Astrocyte of the hippocampus (primary cell): ENCODE data around the gene GSN.
"Not testable (repeated sequence)": the region's sequence is repeated elsewhere in the genome, so short reads cannot be mapped to it uniquely, and the experiment has no call there.

Experiments used
- DNase-seq: peaks from one replicate; pipeline ENCODE4 v3.0.0; 2011; ENCODE audit warnings: low read depth, low spot score

The GSN gene

DNA sequence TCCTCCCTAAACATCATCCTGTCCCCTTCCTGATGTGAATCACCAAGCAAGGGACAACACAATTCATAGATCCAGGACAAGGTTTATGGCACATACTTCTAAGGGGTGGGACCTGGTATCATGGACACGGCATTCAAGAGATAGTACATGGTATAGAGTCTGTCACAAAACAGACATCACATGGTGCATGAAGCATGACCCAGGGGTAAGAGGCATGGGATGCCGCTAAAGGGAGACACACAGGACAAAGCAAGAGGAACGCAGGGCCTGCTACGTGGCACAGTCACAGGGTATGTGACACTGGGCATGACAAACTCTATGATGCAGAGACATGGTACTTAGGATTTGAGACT lies 20.7 kb downstream of the GSN start:
- no peak for DNase-seq

DNA sequence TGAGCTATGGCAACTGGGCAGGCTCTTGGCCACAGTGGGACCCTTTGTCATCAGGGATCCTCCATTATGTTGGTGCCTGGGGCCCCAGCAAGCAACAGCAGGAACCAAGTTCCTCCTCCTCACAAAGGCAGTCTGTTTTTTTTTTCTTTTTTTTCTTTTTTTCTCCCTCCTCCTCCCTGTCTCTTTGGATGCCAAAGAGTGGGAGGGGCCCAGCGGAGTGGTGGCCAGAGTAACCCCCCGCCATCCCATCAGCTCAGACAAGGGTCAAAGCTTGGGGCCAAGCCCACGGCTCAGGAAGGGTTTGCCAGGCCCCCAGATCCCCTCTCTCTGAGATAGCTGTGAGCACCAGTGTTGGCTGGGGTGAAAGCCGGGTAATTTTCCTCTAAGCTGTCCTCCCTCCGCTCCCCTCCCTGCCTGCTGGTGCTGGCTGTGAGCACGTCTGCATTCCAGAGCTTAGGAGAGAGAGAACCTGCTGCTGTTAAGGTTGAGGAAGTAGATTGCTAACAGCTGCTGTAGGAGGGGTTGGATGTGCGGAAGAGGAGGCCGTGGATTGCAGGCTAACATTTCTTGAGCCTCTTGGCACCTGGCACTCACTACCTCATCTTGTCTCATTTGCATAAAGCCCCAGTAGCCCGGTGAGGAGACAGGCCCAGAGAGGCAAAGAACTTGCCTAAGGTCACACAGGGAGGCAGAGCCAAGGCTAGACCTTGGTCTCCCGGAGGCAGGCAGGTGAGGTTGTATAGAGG lies 21.2 kb downstream of the GSN start:
- DNase-seq = peak; percentile 86

DNA sequence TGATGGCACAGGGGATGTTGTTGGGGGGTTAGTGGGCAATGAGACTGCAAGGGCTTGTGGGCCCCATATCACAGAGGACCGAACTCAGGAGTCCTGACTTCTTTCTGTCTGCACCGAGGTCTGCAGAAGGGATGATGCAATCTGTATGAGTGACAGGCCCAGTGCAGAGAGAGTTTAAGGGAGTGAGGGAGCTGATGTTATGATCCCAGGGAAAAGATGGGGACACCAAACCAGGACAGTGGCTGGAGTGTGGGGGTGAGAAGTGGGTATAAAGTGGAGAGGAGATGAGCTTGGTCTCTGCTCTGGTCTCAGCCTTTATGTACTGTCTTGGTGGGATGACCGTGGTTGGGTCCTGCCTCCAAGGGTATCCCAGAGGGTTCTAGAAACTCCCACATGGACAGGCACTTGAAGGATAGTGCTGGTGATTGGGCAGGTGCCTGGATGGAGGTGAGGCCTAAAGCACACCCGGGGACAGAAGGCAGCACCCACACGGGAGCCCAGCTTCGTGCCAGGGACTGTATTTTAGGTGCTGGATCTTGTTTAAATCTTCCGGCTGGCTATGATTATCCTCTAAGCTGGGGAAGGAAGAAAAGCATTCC lies 21.9 kb downstream of the GSN start:
- no peak for DNase-seq

DNA sequence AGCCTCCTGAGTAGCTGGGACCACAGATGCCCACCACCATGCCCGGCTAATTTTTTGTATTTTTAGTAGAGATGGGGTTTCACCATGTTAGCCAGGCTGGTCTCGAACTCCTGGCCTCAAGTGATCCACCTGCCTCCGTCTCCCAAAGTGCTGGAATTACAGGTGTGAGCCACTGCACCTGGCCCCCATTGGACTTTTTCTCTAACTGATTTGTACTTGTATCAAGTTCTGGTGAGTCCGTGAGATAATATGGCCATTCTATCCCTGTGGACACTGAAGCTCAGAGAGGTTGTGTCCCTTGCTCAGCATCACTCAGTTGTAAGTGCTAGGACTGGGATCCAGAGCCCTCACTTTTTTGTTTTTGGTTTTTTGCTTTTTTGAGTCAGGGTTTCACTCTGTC lies 23.6 kb downstream of the GSN start:
- not testable (repeated sequence) for DNase-seq

DNA sequence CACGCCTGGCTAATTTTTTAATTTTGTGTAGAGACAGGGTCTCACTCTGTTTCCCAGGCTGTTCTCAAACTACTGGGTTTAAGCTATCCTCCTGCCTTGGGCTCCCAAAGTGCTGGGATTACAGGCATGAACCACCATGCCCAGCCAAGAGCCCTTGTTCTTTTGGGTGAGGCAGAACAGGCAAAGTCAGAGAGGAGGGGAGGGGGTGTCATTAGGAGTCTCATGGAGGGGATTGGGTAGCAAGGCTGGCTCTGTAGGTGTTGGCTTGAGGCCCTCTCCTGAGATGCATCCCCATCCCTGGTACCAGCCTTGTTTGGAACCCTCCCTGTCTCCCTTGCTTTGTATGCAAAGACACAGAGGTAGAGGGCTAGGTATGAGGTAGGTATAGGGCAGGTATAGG lies 24.1 kb downstream of the GSN start:
- no peak for DNase-seq

DNA sequence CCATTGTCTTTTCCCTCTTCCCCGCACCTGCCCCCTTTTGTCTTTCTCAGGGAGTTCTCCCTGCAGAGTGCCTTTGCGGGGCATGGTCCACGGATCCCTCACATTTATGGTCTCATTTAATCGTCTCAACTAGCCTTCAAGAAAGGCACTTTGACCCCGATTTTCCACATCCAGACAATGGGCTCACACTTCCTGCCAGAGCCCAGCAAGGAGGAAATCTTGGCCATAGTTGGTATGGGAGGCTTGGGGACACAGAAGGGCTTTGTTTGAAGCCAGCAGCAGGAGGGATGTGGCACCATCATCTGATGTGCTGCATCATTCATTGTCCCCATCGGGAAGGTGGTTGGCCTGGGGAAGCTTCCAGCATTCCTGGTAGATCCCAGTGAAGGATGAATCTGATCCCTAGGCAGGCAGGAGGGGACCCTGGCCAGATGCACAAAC lies 24.9 kb downstream of the GSN start:
- no peak for DNase-seq

DNA sequence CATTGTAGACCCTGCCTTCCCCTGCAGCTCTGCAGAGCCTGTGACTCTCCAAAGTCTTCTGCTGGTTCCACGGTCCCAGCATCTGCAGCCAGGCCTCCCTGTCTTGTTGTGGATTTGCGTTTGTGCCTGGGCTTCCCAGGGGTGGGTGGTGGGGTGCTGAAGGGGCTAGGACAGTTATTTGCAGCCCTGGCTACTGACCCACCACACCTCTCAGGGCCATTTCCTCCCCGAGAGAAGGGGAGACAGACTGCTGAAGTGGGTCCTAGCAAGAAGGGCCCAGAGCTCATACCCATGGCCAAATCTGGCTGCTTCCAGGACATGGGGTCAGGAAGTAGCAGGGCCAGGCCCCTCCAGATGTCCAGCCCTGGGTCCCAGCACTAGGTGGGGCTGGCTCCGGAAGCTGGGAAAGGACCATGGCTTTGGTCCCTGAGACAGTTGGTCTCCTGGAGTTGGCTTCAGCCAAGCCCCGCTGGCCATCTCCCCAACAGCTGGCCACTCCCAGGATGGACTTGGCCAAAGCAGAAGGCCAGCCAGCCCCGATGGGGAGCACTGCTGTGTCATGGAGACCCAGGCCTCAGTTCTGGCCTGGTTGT lies 26.3 kb downstream of the GSN start:
- DNase-seq = no peak

DNA sequence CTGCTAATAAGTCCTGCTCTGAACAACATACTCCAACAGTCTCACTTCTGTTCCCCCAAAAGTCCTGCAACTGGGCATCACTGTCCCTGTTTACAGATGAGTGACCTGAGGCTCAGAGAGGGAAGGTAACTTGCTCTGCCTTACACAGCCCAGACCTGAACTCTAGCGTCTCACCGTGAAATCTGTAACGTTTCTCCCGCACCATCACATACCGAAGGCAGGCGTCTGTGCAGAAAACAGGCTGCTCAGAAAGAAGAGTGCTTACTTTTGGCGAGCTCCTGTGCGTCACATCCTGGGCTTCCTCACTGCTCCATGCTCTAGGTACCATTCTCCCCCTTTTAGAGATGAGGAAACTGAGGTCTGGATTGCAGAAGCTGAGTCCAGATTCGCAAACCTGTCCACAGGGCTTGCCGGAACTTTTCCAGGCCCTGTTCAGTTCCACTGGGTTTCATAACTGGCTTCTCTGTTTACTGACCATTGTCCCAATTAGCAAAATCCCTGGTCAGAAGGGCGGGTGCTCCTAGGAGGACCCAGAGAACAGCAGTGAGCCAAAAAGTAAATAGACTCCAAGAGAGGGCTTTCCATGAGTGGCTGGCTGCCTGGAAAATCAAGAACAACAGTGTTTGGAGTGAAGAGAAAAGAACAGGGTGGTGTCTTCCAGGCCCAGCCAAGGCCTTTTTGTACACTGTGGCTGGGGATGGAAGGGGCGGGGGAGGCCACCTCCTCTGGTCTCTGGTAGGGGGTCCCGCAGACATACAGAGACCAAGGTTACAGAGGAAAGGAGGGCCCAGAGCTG lies 27.1 kb downstream of the GSN start:
- DNase-seq = no peak

DNA sequence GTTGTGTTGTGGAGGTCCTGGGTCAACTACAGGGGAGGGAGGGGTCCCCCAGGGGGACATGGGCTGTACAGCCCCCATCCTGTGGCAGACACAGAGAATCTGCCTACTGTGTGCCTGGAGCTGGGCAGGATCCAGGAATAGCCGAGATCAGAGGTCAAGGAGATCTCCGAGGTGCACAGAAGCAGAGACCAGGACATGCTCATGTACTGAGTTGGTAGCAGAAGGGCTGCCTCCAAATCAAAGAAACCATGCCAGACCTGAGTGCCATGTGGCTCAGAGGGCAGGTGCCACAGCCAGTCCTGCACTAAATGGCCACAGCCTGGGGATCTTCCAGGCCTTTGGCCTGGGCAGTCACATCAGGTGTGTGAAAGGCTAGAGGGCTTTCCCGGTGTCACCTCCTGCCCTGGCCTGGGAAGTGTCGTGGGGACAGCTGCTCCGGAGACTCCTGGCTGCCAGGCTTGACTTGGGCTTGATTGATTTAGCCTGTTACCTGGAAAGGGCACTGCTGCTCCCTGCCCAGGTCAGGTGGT lies 27.8 kb downstream of the GSN start:
- DNase-seq = no peak

DNA sequence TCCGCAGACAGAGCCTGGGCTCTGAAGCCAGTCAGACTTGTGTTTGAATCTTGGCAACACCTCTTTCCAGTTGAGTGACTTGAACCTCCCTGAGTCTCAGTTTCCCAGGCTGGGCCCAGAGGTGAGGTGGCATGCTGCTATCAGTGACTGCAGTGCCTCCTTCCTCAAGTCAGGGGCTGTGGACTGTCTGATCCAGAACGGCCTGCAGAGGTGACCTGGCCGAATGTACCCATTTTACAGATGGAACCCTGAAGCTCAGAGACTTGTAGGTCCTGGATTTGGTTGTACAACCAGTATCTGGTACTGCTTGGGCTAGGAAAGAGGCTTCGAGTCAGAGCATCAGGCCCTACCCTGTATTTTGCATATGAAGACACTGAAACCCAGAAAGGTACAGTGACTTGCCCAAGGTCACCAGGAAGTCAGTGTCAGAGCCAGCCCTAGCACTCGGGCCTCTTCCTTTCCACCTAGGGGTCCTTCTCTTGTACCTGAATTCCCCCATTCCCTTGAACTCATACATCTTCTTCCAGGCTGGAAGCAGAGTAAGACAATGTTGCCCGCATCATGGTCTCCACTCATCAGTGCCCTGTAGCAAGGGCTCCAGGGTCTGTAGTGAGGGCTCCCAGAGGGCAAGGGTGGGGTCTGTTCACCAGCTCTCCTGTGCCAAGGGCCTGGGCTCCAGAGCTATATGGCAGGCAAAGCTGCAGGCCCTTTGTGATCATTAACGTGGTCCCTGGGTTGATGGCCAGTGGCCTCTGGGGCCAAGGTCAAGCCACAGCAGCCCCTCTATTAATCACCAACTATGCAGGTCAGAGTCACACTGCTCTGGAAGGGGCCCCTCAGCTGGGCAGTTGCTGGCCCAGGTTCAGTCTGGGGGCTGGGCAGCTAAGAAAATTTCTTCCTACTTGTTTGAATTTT lies 28.5 kb downstream of the GSN start:
- DNase-seq = no peak

DNA sequence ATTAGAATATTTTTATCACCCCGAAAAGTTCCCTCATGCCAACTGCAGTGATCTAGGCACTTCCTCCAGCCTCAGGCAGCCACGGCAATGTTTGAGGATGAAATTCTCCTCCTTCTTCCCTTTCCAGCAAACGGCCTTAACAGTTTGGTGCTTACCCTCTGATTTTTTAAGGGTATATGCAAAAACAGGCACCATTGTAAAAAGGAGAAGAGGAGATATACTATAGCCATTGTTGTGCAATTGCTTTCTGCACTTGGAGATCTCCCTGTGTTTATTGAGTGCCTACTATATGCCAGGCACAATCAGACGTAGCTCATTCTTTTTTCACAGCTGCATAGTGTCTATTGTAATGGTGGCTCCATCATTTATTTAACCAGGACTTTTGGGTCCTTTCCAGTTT lies 29.4 kb downstream of the GSN start:
- no peak for DNase-seq

DNA sequence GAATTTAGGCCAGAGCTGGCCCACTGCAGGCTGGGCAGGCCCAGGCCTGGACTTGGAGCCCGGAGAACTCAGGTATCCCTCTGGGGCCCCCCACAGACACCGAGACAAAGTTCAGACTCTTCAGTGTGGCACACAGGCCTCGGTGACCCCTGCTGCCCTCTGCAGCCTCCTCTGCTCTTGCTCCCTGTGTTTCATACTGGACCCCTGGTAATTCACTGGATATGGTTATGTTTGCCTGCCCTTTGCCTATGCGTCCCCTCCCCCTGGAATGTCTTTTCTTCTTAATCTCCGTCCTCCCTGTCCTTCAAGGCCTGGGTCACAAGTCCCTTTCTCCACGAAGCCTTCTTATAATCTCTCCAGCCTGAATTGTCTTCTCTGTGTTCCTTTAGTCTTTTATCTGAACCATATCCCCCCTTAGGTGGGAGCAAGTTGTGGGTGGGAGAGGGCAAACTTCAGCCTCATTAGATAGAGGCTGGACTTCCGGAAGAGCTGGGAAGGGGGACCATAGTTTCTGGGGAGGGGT lies 30.1 kb downstream of the GSN start:
- DNase-seq = no peak

DNA sequence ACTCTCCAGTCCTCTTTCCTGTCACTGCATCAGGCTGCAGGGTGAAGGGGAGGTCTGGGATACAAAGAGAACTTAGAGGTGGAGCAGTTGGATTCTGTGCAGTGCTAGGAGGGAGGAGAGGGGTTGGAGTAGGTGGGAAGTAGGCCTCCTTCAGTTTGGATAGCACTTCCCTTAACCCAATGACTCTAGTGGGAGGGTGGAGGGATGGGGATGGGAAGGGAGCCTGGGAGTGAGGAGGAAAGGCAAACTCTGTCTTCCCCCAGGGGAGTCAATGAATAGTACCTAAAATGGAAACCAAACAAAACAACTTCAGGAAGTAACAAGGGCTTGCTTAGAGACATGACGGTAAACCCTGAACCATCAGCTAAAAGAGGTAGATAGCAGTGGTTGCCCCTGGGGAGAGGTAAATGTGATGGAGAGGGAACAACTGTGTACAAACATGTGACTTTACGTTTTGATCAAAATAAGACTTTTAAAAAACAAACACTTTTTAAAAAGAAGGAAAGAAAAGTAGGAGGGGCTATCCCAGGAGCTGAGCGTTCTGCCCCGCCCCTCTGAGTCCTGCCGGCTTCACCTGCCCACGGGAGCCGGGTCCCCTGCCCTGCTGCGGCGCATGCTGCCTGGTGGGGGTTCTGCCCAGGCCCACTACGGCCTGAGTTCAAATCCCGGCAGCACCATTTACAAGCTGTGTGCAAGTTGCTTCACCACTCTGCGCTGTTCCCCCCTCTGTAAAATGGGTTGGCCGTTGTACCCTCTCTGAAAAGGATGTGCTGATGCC lies 30.9 kb downstream of the GSN start:
- DNase-seq = no peak

DNA sequence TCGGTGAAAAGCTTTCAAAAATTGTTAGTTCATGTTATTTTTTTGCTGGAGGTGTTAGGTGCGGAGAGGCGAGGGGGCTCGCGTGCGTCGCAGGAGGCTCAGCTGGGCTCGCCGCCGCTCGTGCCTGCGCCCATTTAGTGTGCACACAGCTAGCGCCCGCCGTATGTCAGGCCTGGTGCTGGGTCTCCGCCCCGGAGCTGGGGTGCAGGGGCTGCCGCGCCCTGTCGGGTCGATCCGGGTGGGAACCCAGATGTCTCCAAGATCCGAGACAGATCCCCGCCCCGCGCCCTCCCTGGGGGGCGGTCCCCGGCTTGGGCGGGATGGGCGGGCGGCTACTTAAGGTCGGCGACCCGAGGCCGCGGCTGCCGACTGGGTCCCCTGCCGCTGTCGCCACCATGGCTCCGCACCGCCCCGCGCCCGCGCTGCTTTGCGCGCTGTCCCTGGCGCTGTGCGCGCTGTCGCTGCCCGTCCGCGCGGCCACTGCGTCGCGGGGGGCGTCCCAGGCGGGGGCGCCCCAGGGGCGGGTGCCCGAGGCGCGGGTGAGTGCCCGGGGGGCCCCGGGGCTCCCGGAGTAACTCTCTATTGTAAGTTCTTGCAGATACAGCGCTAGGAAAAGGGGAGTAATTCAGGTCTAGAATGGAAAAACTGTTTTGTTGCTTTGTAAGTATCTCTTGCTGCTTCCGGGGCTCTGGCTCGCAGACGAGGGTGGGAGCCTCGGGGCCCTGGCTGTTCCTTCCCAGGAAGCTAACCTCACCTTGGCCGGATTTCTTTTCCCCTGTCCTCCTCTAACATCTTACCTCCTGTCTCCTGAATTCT lies 31.7 kb downstream of the GSN start:
- DNase-seq = peak; percentile 51

DNA sequence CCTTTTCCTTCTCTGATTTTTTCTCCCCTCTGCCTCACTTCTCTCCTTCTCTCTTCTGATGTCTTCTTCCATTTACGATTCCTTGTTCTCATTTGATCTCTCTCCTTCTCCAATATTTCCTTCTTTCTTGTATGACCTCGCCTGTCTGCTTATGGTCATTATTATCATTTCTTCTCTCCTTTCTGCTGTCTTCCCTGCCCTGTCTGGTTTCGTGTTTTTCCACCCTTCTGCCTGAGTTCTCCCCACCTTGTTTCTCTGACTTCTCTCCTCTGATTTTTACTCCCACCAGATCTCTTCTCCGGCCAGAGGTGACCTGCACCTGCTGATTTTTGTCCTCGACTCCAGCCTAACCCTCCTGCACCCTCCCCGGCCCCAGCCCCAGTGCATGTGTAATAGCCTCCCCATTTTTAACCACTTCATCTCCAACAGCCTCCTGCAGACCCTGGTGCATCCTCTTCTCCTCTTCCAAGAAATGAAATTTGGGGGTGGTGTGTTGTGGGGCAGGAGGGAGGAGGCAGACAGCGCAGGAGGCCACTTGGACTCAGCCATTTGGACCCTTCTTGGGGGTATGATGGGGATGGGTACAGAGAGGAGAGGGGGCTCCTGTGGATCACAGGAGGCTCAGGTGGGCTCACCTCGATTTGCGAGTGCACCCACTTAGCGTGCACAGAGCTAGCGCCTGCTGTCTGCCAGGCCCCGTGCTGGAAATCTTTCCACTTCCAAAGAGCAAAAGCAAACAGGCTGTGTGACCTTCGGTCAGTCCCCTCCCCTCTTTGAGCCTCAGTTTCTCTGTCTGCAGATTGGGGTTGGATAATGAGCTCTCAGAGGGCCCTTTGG lies 32.5 kb downstream of the GSN start:
- DNase-seq = no peak

DNA sequence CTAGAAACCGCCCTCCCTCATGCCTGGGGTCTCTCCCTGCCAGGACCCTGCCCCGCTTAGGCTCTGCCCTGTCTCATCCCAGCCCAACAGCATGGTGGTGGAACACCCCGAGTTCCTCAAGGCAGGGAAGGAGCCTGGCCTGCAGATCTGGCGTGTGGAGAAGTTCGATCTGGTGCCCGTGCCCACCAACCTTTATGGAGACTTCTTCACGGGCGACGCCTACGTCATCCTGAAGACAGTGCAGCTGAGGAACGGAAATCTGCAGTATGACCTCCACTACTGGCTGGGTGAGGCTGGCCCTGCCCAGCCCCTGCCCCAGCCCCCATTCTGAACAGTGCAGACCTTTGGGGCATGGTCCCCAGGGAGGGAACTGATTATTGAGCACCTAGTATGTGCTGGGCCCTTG lies 33.9 kb downstream of the GSN start:
- DNase-seq = no peak

DNA sequence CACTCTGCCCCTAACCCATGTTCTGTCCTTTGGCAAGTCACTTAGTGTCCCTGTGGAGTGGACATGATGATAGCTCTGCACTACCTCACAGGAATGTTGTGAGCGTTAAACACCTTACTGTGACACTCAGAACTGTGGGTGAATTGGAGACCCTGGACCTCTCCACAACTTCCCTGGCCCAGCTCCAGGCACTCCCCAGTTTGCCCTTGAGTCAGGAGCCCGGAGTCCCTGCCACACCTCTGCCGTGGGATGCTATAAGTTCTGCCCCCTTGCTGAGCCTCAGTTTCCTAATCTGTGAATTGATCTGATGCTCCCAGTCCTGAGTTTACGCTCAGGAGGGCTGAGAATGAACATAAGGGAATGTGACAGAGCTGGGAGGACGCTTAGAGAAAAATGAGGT lies 34.4 kb downstream of the GSN start:
- DNase-seq = no peak

DNA sequence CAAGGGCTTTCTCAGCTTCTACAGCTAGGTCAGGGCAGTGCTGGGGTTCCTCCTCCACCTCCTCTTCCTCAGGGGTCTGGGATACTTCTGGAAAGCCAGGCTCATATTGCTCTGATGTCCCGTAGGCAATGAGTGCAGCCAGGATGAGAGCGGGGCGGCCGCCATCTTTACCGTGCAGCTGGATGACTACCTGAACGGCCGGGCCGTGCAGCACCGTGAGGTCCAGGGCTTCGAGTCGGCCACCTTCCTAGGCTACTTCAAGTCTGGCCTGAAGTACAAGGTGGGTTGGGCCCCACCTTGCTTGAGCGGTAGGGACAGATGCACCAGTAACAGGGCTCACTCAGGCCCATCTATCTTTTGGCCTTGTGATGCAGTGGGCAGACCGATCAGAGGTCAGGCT lies 34.8 kb downstream of the GSN start:
- no peak for DNase-seq
